NAMALWA (cell line): ENCODE results near the gene HMCN2.

ENCODE experiments used
- DNase-seq: peaks from one replicate; pipeline ENCODE4 v3.0.0-alpha.2; 2015; ENCODE audit warnings: low spot score

The HMCN2 gene

DNA sequence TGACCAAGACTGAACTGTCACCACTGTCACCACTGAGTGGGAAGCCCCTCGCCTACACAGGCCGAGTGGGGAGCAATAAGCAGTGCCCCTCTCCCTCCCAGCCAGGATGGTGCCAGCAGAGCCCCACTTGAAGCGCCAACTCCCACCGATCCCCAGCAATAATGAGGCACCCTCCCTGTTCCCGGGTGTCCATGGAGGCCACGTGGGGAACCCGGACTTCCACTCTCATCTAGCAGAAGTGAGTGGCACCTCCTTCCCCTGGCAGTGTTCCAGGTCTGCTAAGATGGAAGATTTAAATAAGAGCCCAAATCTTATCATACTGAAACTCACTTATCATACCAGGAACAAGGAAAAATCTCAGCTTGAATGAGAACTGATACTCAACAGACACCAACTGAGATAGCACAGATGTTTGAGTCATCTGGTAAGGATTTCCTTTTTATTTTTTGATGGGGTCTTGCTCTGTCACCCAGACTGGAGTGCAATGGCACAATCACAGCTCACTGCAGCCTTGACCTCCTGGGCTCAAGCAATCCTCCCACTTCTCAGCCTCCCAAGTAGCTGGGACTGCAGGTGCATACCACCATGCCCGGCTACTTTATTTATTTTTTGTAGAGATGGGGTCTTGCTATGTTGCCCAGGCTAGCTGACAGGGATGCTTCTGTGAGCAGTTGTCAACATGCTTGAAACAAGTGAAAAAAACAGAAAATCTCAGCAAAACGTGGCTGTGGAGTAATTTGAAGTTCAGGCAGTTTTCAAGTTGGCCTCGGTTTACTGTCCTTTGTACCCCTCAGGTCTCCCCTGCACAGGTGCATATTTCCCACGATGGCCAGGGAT lies 149.6 kb downstream of the HMCN2 start:
- DNase-seq: no peak

DNA sequence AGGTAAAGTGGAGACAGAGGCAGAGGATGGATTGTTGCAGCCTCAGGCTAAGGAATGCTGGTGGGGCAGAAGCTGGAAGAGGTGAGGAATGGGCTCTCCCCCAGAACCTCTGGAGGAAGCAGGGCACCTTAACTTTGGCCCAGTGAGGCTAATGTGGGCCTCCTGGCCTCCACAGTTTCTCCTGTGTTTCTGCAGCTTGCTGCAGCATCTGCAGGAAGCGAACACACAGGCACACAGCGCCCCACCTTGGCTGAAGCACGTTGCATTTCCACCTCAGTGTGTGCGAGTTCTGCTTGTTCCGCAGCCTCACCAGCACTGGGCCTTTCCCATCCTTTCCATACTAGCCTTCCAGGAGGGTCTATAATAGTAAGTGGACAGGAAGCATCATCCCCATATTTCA lies 152.0 kb downstream of the HMCN2 start:
- DNase-seq: peak; percentile 11

DNA sequence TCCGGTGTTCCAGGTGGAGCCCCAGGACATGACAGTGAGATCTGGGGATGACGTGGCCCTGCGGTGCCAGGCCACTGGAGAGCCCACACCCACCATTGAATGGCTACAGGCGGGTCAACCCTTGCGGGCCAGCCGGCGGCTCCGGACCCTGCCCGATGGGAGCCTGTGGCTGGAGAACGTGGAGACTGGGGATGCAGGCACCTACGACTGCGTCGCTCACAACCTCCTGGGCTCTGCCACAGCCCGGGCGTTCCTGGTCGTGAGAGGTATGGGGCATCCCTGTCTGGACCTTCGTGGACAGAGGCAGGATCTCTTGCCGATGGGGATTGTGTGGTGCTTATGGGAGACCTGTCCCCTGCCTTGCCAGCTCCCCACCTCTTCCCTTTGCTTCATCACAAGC lies 153.2 kb downstream of the HMCN2 start:
- no peak for DNase-seq

DNA sequence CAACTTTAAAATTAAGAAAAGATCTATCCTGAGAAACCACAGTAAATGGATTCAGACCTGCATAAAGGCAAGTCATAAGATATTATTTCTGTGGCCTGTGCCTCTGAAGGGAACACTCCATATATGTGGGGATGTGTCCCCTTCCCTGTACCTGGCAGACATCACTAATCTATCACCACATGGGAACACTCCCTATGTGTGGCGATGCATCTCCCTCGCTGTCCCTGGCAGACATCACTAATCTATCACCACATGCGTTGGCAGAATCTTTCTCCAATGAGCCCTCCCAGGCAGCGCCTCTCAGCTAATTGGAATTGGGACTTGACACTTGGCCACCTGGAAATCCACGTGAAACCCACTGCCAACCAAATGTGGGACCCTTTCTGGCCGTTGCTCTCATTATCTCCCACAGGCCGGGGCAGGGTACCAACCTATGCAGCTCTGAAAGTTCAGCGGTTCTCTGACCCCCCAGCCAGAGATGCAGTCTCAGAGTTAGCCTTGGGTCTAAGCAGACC lies 154.0 kb downstream of the HMCN2 start:
- DNase-seq: no peak

DNA sequence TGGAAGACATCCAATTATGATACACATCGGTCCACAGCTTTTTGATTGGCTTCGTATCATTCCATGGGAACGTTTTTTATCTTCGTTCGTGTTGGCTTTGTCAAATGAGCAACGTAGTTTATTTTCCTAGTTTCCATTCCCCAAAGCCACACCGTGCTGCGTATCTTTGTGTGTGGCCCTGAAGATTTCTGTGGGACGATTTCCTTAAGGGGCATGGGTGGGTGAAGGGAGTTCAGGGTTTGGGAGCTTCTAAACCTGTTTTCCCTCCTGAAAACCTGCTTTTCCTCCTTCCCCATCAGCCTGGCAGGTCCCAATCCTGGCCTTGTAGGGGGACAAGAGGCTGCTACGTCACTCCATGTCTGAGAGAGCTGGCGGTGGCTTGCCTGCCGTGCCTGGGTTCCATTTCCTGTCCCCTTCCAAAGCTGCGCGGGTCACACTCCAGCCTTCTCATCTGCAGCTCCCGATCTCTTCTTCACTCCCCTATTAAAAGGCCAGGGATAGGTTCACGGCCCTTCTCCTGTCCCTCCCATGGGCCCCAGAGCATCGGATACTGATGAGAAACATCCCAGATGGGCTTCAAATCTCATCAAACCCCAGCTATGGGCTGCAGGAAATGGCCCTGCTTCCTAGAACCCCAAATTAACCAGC lies 155.7 kb downstream of the HMCN2 start:
- no peak for DNase-seq

DNA sequence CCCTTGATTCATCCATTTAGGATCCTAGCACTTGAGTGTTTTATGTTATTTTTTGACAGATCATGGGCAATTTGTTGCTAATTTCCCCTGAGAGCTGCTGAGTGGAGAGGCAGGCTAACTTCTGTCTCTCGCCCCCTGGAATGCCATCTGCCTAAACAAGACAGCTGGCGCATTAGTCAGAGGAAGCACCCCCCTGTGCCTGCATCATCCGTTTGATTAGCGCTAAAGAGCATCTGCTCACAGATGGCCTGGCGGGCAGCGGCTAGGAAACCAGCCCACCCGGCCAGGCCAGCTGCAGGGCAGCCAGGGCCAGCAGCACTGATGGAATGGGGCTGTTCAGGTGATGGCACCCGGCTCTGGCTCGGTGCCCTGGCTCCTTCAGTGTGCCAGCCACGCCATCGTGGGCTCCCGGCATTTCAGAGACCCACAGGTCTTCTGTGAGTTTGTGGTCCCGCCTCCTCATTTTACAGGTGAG lies 156.3 kb downstream of the HMCN2 start:
- DNase-seq: no peak

DNA sequence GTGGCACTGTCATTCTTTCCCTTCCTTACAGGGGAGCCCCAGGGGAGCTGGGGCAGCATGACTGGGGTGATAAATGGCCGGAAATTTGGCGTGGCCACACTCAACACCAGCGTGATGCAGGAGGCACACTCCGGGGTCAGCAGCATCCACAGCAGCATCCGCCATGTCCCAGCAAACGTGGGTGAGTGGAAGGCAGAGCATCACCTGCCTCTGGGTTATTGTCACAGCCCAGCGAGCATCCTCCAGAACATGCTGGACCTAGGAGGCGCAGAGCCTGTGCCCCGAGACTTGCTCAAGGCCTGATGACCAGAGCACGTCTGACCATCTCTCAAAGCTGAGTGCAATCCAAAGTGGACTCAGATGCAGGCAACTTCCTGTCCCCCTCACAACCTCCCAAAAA lies 157.0 kb downstream of the HMCN2 start:
- no peak for DNase-seq

DNA sequence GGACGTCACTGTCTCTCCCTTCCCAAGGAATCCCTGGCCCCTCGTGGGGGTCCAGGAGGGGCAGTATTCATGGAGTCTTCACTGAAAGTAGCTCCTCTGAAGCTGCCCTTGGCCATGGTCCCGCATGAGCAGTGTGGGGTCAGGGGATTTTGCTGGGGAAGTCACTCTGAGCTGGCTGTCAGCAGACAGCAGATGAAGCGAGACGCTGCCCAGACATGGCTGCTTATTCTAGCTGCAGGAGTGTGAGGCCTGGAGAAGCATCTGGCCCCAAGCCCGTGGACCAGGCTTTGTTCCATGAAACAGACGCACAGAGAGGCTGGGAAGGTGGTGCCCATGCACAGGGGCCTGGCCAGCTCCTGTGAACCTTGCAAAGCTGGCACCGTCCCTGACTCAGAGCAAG lies 157.7 kb downstream of the HMCN2 start:
- DNase-seq: no peak

DNA sequence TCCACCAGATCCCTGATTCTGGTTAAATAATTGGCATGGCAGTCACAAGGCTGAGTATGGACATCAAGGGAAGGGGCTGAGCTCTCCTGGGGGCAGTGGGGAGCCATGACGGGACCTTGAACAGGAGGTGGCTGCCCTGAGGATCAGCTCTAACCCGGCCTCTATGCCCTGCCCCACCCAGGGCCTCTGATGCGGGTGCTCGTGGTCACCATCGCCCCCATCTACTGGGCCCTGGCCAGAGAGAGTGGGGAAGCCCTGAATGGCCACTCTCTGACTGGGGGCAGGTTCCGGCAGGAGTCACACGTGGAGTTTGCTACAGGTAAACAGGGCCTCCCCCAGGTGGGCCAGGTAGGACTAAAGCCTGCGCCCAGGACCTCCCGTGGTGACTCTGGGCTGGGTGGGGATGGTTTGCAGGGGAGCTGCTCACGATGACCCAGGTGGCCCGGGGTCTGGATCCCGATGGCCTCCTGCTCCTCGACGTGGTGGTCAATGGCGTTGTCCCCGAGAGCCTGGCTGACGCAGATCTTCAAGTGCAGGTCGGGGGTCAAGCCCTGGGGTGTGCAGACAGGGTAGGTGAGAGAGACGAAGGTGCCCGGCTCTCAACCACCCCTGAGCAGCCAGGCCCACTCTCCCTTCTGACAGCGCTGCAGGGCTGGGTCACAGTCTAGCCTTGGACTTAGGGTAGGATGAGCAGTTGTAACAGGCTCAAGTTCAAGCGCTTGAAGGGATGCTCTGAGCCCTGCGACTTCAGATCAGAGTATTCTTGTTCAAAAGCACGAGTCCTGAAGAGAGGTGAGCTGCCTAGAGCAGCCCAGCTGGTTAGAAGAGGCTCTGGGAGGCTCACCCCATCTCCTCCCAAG lies 159.3 kb downstream of the HMCN2 start:
- DNase-seq: no peak

DNA sequence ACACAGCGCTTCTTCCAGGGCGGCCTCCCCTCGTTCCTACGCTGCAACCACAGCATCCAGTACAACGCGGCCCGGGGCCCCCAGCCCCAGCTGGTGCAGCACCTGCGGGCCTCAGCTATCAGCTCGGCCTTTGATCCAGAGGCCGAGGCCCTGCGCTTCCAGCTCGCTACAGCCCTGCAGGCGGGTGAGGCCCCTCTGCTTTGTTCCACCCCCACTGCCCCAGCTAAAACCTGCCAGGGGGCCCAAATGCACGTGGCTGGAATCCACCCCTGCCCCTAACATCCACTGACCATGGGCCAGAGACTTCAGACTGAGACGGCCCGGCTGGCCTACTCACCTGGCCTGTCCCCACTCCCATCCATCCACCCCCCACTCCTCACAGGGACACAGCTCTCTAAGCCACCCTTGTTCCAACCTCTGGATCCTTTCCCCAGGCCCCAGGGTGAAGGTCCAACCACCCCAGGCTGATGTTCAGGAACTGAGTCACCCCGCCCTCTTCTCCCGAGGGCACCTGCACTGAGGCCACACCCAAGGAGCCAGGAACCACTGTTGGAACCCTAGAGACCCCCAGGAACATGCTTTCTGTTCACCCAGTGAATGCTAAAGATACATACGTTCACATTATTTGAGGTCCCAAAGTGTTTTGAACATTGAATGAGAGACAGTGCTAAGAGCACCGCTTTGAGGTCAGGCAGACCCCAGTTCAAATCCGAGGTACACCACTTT lies 160.3 kb downstream of the HMCN2 start:
- DNase-seq: no peak

DNA sequence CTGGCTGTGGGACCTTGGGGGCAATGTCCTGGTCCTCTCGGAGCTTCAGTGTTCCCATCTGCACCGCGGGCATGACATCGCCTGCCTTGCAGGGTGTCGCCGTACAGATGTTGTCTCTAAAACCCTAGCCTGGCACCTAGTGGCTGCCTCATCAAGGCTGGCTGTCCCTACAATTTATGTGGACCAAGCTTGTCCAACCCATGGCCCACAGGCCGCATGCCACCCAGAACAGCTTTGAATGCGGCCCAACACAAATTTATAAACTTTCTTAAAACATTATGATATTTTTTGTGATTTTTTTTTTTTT lies 160.9 kb downstream of the HMCN2 start:
- no peak for DNase-seq

DNA sequence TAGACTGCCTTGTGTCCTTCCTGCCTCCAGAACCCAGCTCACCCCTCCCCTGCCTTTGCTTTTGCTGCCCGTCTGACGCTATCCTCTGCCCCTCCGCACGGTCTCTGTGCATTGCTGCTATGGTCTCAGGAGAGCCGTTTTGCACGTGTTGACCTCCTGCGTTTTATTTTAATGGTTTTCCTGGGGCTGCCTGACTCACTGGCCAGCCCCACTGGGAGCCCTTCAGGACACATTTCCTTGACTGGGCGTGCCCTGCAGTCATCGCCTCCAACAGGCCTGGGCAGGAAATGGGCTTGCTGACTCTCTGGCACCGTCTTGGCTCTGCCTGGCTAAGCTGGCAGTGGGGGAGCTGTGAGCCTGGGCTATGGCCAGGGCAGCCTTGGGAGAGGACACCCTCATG lies 161.3 kb downstream of the HMCN2 start:
- no peak for DNase-seq

DNA sequence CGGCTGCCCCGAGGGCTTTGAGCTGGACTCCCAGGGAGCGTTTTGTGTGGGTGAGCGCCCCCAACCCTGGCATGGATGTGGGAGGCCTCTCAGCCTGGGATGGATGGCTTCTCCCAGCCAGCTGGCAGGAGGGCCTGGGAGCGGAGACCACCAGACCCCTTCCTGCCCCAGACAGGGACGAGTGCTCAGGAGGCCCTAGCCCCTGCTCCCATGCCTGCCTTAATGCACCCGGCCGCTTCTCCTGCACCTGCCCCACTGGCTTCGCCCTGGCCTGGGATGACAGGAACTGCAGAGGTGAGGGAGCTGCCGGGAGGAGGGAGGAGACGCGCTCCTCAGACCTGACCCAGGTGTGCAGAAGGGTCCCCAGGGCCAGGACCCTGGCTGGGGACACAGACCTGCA lies 161.8 kb downstream of the HMCN2 start:
- no peak for DNase-seq

DNA sequence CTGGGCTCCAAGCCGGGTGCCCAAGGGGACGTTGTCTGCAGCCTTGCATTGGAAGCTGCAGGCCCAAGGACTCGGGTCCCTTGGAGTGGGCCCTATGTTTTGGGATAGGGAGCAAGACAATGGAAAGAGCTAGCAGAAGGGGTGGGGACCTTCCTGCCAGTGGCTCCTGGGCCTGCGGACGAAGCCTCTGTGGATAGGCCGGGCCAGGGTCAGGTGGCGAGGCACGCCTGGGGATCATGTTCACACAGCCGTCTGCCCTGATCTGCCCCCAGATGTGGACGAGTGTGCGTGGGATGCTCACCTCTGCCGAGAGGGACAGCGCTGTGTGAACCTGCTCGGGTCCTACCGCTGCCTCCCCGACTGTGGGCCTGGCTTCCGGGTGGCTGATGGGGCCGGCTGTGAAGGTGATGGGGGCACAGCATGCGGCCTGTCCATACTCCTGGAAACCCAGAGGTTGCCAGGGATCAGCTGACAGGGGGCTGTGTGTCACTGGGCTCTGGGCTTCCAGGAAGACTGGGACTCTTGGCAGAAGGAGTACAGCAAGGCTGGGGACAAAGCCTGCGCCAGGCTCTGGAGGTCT lies 162.6 kb downstream of the HMCN2 start:
- DNase-seq: no peak

DNA sequence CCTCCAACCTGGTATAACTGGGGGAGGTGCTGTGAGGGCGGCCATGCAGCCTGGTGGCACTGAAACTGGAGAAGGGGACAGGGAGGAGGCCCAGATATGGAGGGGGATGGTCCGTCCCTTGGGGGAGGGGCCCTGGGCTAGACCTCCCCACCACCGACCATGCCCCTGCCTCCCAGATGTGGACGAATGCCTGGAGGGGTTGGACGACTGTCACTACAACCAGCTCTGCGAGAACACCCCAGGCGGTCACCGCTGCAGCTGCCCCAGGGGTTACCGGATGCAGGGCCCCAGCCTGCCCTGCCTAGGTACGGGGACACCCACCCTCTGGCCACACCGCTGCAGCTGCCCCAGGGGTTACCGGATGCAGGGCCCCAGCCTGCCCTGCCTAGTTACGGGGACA lies 163.8 kb downstream of the HMCN2 start:
- no peak for DNase-seq

DNA sequence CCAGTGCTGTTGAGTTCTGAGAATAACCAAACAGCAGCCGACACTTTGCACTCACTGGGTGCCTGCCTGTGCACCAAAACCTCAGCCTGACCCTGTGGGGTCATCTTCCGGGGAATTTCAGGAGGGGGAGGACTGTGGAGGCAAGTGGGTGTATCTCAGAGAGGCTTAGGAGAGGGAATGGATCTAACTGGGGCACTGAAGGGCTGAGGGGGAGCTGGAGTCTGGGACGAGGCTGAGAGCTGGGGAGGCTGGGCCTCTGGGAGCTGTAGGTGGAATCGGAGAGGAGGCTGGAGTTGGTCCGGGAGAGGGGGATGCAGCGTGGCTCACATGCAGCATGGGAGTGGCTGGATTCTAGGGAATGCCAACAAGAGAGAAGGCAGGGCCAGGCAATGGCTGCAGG lies 164.3 kb downstream of the HMCN2 start:
- DNase-seq: no peak

DNA sequence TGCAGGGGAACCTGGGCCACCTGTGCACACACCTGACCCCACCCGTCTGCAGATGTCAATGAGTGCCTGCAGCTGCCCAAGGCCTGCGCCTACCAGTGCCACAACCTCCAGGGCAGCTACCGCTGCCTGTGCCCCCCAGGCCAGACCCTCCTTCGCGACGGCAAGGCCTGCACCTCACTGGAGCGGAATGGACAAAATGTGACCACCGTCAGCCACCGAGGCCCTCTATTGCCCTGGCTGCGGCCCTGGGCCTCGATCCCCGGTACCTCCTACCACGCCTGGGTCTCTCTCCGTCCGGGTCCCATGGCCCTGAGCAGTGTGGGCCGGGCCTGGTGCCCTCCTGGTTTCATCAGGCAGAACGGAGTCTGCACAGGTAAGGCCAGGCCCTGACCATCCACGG lies 164.7 kb downstream of the HMCN2 start:
- no peak for DNase-seq

DNA sequence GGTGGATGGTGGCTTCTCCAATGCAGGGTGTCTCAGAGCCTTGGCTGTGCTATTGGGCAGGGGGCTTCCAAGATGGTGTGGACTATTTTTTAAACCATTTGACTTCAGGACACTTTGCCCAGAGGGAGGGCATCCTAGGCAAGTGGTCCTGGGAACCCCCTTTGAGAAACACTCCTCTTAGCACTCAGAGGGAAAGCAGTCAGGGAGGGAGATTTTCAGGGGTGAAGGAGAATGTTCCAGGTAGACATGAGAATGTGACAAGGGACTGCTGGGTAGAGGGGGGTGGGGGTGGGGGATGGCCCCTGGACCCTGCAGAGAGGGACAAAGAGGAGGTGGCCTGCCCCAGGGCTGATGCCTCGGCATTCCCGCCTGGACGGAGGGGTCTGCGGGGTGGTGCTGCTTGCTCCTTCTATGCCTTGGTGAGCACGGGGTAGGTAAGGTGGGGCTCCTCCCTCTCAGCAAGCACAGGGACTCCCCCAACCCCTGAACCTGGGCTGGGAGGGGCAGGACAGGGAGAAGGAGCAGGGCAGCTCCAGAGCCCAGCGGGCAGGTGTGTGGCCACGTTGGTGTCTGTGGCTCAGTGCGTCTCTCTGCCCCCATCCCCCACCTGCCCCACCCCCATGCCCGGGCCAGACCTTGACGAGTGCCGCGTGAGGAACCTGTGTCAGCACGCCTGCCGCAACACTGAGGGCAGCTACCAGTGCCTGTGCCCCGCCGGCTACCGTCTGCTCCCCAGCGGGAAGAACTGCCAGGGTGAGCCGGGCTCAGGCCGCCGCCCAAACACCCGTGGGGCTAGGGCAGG lies 165.4 kb downstream of the HMCN2 start:
- DNase-seq: no peak

DNA sequence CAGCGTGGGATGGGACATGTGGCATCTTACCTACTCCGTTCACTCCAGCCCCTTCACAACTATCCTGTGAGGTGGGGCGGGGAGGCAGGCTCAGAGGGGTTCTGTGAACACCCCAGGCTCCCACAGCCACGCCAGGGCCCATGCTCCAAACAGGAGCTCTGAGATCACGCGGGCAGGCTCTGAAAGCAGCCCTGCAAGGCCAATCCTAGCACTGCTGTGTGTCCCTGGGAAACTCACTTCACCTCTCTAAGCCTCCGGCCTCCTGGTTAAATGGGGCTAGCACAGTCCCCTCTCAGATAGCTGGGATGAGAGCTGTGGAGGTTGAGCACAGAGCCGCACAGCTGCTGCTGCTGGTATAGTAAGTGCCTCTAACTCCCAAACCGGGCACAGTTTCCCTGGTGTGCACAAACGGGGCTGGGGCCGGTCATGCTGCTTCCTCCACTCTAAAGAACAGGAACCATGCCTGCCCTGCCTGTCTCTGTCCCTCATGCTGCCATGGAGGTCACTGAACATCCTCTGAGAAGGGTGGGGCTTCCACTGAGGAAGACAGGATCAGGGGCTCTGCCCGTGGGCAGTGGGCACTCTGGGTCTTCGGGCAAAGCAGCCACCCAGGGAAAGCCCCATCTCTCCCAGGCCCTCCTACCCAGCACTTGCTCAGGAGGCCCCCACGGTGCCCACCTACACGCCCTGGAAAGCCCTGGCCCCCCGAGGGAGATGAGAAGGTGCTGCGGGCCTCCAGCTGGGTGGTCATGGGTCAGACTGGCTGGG lies 166.2 kb downstream of the HMCN2 start:
- no peak for DNase-seq

DNA sequence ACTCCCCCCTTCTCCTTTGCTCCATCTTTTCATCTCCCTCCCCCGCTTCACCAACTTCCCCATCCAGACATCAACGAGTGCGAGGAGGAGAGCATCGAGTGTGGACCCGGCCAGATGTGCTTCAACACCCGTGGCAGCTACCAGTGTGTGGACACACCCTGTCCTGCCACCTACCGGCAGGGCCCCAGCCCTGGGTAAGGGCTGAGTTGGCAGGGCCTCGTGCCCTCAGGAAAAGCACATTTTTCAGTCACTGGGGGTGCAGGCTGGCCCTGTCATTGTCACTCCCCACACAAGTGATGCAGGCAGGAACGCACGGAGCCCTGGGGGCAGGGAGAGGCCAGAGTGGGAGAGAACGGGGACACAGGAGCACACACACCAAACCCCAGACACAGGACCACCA lies 166.8 kb downstream of the HMCN2 start:
- no peak for DNase-seq
